ES-I3 (cell line): ENCODE measurements around the gene GPR68.
"Not testable (repeated sequence)": the region's sequence is repeated elsewhere in the genome, so short reads cannot be mapped to it uniquely, and the experiment has no call there.

ENCODE experiments used
- H3K36me3 ChIP-seq: 2 replicates; pipeline ENCODE4 v1.6.1; 2013; ENCODE audit warnings: mild to moderate bottlenecking, low read length, control low read depth, moderate library complexity; ENCODE audit not compliant: insufficient read depth
- H3K4me1 ChIP-seq: 2 replicates; pipeline ENCODE4 v1.6.1; 2013; ENCODE audit warnings: mild to moderate bottlenecking, control low read depth, low read length; ENCODE audit not compliant: insufficient read depth
- H3K9ac ChIP-seq: 2 replicates; pipeline ENCODE4 v1.6.1; 2013; ENCODE audit warnings: low read depth, mild to moderate bottlenecking, low read length, moderate library complexity
- H3K9me3 ChIP-seq: 2 replicates; pipeline ENCODE4 v1.6.1; 2013; ENCODE audit warnings: mild to moderate bottlenecking, low read length, moderate library complexity; ENCODE audit not compliant: control insufficient read depth, insufficient read depth

The GPR68 gene

DNA sequence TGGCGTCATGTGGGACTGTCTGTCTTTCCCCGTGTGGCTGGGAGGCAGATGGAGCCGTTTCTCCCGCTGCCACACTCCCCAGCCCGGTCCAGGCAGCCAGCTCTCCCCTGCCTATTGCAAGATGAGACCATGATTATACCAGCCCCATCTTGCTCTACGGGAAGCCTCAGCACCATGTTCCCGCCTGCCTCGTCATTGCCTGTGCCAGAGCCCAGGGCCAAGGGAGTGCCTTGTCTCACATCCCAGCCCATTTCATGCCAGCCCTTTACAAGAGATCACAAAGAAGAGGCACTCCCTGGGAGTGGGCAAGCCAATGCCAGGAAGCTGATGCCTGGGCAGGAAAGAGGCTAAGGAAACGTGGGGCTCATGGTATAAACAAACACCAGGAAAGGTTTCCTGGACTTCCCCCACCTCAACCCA lies 23.9 kb downstream of the GPR68 start:
- Histone ChIP-seq H3K4me1 (no peaks in the 10 kb centered on the region), H3K9ac (no peak overlapping the region), H3K36me3 (no peaks in the 10 kb centered on the region), H3K9me3 (no peaks in the 10 kb centered on the region)

DNA sequence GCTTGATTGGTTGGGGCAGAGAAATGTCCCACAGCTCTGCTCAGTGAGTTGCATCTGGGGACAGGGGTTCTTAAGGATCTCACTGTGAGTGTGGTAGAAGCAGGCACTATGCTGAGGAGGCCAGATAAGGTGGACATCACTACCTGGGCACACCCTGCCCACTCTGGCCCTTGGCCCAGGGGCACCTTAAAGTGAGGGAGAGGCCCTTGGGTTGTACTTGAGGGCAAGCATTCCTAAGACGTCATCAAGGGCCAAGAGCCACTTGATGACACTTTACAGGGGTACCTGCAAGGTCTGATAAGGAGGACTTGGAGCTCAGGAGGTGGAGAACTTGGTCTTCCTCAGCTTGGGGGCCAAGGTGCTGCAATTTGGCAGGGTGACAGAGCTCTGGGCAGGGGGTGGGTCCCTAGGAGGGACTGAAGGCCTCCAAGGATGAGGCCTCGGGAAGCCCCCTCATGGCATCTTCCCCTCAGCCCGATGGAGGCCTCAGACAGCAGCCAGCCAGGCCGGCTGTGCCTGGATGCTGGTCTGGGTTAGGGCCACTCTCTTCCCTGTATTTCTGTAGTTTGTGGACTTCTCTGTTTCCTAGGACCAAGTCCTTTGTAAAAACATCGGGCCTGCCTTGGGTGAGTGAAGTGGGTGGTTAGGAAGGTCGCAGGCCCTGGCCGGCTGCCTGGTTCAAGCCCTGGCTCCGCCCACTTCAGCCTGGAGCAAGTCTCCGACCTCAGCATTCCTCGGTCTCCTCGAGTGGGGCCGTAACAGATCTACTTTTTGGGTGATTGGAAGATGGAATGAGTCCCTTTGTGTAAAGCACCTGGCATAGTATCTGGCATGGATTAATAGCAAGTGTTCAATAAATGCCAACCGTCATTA lies 24.8 kb downstream of the GPR68 start:
- H3K9ac ChIP-seq, result no peak overlapping the region
- no peaks in the 10 kb centered on the region for H3K4me1 ChIP-seq
- H3K36me3 ChIP-seq, result no peaks in the 10 kb centered on the region
- no peaks in the 10 kb centered on the region for H3K9me3 ChIP-seq

DNA sequence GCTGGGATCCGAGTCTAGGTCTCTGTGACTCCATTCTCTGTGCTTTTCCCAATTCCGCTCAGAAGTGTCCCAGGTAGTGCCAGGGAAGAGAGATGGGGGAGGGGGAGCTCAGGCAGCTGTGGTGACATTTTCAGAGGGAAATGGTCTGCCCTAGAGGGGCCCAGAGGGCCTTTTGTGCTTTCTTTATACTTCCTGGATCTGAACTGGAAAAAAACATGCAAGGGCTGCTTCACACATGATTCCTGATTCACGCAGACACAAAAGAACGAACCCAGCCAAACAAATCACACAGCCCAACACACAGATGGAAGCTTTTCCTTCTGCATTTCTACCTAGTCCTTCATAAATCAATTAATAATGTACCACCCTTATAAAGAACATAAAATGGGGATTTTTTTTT lies 26.5 kb downstream of the GPR68 start:
- no peaks in the 10 kb centered on the region for H3K4me1 ChIP-seq
- no peaks in the 10 kb centered on the region; the same call in 1 of the 2 replicates for H3K36me3 ChIP-seq
- H3K9ac ChIP-seq, result no peak overlapping the region
- H3K9me3 ChIP-seq, result no peaks in the 10 kb centered on the region

DNA sequence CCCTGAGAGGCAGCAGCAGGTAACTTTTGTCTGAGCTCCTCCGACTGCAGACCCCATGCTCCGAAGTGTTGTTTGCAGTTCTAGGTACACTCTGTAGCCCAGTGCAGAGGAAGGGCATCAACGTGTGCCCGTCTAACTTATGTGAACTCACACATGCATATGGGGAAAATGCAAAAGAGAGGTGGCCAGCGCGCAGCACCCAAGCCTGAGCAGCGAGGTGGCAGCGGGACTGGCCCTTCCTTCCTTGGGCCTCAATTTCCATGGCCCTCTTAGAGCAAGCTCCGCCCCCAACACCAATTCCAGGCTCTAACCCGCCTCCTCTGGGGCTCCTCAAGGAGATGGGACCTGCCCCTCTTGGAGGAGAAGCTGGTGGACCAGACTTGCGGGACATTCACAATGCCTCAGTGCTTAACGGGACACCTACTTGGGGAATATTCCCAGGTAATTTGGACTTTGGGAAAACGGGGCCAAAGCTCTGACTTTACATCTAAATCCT lies 27.7 kb downstream of the GPR68 start:
- Histone ChIP-seq H3K9me3 (no peaks in the 10 kb centered on the region), H3K36me3 (no peaks in the 10 kb centered on the region; the same call in 1 of the 2 replicates), H3K4me1 (no peaks in the 10 kb centered on the region), H3K9ac (no peak overlapping the region)

DNA sequence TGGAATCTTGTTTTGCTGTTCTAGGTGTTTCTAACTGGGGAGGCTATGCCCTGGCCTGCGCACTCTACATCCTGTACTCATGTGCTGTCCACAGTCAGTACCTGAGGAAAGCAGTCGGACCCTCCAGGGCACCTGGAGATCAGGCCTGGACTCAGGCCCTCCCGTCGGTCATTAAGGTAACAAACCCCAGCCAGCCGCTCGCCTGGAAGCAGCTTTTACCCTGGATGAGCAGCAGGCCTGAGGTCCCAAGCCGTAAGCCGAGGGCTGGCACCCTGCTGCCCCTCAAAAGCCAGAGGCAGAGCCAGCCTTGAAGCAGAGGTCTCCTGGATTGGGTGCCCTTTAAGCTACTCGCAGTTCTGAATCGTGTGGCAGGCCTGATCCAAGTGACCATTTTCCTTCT lies 29.1 kb downstream of the GPR68 start:
- Histone ChIP-seq H3K9me3 (no peaks in the 10 kb centered on the region), H3K9ac (no peak overlapping the region), H3K4me1 (no peaks in the 10 kb centered on the region), H3K36me3 (no peaks in the 10 kb centered on the region; the same call in 1 of the 2 replicates)

DNA sequence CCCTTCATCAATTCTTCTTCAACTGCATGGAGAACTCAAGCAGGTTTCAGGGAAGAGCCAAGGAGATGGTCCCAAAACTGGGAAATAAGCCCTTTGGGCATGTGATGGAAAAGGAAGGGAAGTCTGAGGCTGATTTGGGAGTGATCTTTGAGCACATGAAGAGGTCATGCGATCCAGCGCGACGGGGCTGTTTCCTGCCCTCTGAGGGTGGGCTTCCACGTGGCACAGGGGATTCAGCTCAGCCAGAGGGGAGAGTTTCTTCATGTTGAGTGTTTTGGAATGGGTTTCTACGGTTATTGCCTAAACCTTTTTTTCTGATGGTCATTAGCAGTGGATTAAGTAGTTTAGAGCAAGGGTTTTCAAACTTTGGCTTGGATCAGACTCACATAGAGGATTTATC lies 30.2 kb downstream of the GPR68 start:
- no peaks in the 10 kb centered on the region for H3K9me3 ChIP-seq
- H3K4me1 ChIP-seq, result no peaks in the 10 kb centered on the region
- no peak overlapping the region for H3K9ac ChIP-seq
- no peaks in the 10 kb centered on the region; the same call in 1 of the 2 replicates for H3K36me3 ChIP-seq

DNA sequence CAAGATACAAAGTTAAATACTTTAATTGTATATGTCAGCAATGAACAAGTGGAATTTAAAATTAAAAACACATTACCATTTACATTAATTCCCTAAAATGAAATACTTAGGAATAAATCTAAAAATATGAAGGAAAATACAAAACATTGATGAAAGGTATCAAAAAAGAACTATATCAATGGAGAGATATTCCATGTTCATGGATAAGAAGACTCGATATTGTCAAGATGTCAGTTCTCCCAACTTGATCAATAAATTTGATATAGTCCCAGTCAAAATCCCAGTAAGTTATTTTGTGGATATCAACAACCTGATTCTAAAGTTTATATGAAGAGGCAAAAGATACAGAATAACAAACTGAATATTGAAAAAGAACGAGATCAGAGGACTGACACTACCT lies 33.5 kb downstream of the GPR68 start:
- no peaks in the 10 kb centered on the region for H3K9me3 ChIP-seq
- no peaks in the 10 kb centered on the region for H3K4me1 ChIP-seq
- H3K9ac ChIP-seq, result no peak overlapping the region
- no peaks in the 10 kb centered on the region; the same call in 1 of the 2 replicates for H3K36me3 ChIP-seq

DNA sequence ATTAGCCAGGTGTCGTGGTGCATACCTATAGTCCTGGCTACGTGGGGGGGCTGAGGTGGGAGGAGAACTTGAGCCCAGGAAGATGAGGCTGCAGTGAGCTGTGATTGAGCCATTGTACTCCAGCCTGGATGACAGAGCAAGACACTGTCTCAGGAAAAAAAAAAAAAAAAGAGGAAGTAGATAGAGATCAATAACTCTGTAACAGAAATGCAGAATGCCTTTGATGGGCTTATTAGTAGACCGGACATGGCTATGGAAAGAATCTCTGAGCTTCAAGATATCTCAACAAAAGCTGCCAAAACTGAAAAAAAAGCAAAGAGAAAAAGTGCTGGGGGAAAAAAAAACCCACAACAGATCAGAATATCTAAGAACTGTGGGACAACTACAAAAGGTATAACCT lies 37.5 kb downstream of the GPR68 start:
- Histone ChIP-seq H3K4me1 (no peaks in the 10 kb centered on the region), H3K36me3 (no peaks in the 10 kb centered on the region; the same call in 1 of the 2 replicates), H3K9me3 (no peaks in the 10 kb centered on the region), H3K9ac (no peak overlapping the region)

DNA sequence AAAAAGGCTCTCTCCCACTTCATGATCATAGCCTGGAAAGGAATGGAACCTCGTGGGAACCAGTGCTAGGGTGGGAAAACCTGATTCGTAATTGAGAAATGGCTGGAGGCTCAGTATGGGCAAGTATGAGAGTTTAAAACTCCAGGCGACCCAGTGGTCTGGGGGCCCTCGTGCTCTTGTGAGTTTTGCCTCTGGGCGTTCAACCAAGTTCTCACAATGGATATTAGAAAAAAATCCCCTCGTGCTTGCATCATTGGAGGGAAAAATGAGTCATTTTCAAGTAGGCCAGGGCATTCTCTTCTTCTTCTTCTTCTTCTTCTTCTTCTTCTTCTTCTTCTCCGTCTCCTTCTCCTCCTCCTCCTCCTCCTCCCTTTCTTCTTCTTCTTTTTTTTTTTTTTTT lies 39.0 kb downstream of the GPR68 start:
- H3K9ac ChIP-seq, result no peak overlapping the region
- H3K36me3 ChIP-seq, result no peaks in the 10 kb centered on the region; the same call in 1 of the 2 replicates

DNA sequence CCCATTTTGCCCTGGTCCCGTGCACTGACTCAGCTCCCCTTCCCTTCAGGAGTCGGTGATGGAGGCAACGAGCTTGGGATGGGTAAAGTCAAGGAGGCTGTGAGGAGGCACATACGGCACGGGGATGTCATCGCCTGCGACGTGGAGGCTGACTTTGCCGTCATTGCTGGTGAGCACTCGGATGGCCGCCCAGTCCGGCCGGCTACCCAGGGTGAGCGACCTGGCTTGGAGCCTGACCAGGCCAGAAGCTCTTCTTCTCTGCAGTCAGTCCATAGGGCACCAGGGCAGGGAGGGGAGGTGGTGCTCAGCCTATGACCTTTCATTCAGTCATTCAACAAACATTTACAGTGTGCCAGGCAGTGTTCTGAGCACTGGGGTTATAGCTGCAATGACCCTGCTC lies 39.8 kb downstream of the GPR68 start:
- Histone ChIP-seq H3K9me3 (0 out of 2 replicates have a peak, but pooled peaks cover 5% of the 10 kb centered on the region), H3K9ac (no peak overlapping the region), H3K36me3 (peaks cover 5% of the 10 kb centered on the region), H3K4me1 (no peaks in the 10 kb centered on the region)

More for the DNA sequence above, 39.0 kb downstream of the GPR68 start:
- Histone ChIP-seq H3K4me1 (no peaks in the 10 kb centered on the region), H3K9me3 (no peaks in the 10 kb centered on the region)

DNA sequence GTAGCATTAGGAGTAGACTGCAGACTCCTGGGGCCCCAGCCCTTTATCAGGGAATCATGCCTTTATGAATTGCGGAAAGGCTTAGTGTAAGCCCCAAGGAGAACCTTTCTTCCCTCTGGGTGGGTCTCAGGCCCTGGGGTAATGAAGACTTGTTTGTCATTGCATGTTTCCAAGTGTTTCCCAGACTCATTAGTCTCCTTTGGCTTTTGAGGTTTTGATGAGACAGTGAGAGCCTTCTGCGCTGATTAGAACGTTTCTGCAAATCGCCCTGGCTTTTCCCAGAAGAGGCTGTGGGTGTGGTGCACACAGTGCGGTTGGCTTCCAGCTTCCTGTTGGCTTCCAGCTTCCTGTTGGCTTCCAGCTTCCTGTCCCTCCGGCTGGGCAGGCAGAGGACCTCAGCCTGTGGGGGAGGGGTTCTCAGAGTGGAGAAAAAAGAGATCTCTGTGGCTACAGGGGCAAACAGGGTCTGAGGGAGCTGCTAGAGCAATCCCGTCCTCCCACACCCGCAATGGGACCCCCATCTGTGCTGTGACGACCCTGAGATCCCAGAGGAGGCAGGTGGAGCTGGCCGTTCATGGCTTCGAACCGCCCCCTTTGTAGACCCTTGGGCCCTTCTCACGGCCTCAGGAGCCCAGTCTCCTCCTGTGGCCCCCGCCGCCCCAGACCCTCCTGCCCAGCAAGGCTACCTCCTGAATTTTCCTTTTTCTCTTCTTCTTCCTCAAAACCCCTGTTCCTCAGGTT lies 42.1 kb downstream of the GPR68 start:
- H3K9ac ChIP-seq, result no peak overlapping the region
- peaks cover 7% of the 10 kb centered on the region for H3K36me3 ChIP-seq

DNA sequence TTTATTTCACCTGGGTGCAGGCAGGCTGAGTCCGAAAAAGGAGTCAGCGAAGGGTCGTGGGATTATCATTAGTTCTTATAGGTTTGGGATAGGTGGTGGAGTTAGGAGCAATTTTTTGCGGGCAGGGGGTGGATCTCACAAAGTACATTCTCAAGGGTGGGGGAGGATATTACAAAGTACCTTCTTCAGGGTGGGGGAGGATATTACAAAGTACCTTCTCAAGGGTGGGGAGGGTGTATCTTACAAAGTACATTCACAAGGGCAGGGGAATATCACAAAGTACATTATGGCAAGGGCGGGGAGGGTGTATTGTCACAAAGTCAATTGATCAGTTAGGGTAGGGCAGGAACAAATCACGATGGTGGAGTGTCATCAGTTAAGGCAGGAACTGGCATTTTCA lies 43.7 kb downstream of the GPR68 start:
- H3K9me3 ChIP-seq, H3K9ac ChIP-seq, H3K4me1 ChIP-seq, H3K36me3 ChIP-seq: not testable (repeated sequence)

More for the DNA sequence above, 42.1 kb downstream of the GPR68 start:
- Histone ChIP-seq H3K4me1 (no peaks in the 10 kb centered on the region), H3K9me3 (0 out of 2 replicates have a peak, but pooled peaks cover 5% of the 10 kb centered on the region)

DNA sequence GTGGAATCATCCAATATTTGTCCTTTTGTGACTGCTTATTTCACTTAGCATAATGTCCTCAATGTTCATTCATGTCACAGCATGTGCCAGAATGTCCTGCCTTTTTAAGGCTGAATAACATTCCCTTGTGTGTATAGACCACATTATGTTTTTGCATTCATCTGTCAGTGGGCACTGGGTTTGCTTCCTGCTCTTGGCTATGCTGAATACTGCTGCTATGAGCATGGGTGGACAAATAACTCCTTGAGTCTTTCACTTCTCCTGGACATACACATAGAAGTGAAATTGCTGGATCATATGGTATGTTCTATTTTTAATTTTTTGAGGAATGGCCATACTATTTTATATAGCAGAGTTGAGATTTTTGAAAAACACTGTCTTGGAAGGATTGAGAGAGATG lies 46.9 kb downstream of the GPR68 start:
- 0 out of 2 replicates have a peak, but pooled peaks cover 5% of the 10 kb centered on the region for H3K9me3 ChIP-seq
- H3K36me3 ChIP-seq, result peaks cover 7% of the 10 kb centered on the region
- no peak overlapping the region for H3K9ac ChIP-seq
- H3K4me1 ChIP-seq, result no peaks in the 10 kb centered on the region

DNA sequence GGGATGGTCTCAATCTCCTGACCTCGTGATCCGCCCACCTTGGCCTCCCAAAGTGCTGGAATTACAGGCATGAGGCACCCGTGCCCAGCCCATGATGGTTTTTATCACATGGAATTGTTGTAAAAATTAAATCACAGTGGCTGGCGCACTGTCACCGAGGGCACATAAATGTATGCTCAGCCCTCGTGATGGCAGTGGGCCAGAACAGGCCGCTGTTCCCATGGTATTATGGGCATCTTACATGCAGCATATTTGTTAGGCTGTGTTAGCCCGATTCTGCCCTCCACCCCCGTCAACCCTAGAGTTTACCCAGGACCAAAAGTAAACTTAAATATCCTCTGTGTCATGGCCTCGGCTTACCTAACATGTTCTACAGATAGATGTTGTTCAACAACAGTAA lies 48.6 kb downstream of the GPR68 start:
- Histone ChIP-seq H3K4me1 (no peaks in the 10 kb centered on the region), H3K9ac (no peak overlapping the region), H3K36me3 (peaks cover 7% of the 10 kb centered on the region), H3K9me3 (0 out of 2 replicates have a peak, but pooled peaks cover 5% of the 10 kb centered on the region)
